Medulla oblongata (tissue), 1 donor: Measurements from ENCODE around the gene CDH12.
"Not testable (repeated sequence)": the region's sequence is repeated elsewhere in the genome, so short reads cannot be mapped to it uniquely, and the experiment has no call there.

Experiments
- DNase-seq: peaks from one replicate; pipeline ENCODE4 v3.0.0-alpha.2; 2015; ENCODE audit errors: extremely low spot score

CDH12 gene

GRCh38 chr5:22295832-22296231, 557.3 kb downstream of the CDH12 start:
- DNase-seq: no peak

- no peak for DNase-seq
These were observed 560.0 kb downstream of the CDH12 start for GRCh38 chr5:22293147-22293546.

- no peak for DNase-seq
These were observed 575.0 kb downstream of the CDH12 start for GRCh38 chr5:22278164-22278563.

- DNase-seq: peak; percentile 27
These were observed 576.1 kb downstream of the CDH12 start for GRCh38 chr5:22277006-22277405.

GRCh38 chr5:22265855-22266254, 587.3 kb downstream of the CDH12 start:
- not testable (repeated sequence) for DNase-seq

GRCh38 chr5:22258139-22258538, 595.0 kb downstream of the CDH12 start:
- DNase-seq: no peak

GRCh38 chr5:22250528-22250927, 602.6 kb downstream of the CDH12 start:
- DNase-seq: no peak

GRCh38 chr5:22249209-22249729, 603.9 kb downstream of the CDH12 start:
- no peak for DNase-seq

- no peak for DNase-seq
These were observed 607.4 kb downstream of the CDH12 start for GRCh38 chr5:22245770-22246169.

- no peak for DNase-seq
These were observed 610.6 kb downstream of the CDH12 start for GRCh38 chr5:22242532-22242931.

- no peak for DNase-seq
These were observed 615.1 kb downstream of the CDH12 start for GRCh38 chr5:22238047-22238446.

GRCh38 chr5:22226423-22226822, 626.7 kb downstream of the CDH12 start:
- no peak for DNase-seq

GRCh38 chr5:22223079-22223478, 630.1 kb downstream of the CDH12 start:
- DNase-seq: no peak

- DNase-seq: not testable (repeated sequence)
These were observed 639.2 kb downstream of the CDH12 start for GRCh38 chr5:22213703-22214495.

- DNase-seq: not testable (repeated sequence)
These were observed 640.7 kb downstream of the CDH12 start for GRCh38 chr5:22212254-22212991.

GRCh38 chr5:22208463-22208862, 644.7 kb downstream of the CDH12 start:
- DNase-seq: not testable (repeated sequence)

GRCh38 chr5:22188651-22189050, 664.5 kb downstream of the CDH12 start:
- DNase-seq: not testable (repeated sequence)

GRCh38 chr5:22187632-22188228, 665.4 kb downstream of the CDH12 start:
- not testable (repeated sequence) for DNase-seq

GRCh38 chr5:22169226-22169625, 683.9 kb downstream of the CDH12 start:
- not testable (repeated sequence) for DNase-seq

- DNase-seq: not testable (repeated sequence)
These were observed 684.4 kb downstream of the CDH12 start for GRCh38 chr5:22168704-22169103.

- DNase-seq: not testable (repeated sequence)
These were observed 687.2 kb downstream of the CDH12 start for GRCh38 chr5:22165931-22166330.
